Endometrial microvascular endothelial cells (primary cell): Measurements from ENCODE around the gene NBAS. TPM values are rescaled to one million over a fixed set of nuclear protein-coding genes. Genes with fewer than 3 reads are reported as not detected.
"Not testable (repeated sequence)": the region's sequence is repeated elsewhere in the genome, so short reads cannot be mapped to it uniquely, and the experiment has no call there.

Source experiments
- in situ Hi-C: cut with HindIII; loops from 2 replicates; pipeline ENCODE4 v1.10.0; 2017; ENCODE audit warnings: low sequenced_read_pairs, low pct_unique_long_range_greater_than_20kb; ENCODE audit errors: inconsistent ontology term
- total RNA-seq: library from RNA; depleted of rRNA; stranded (reverse); fragments of >200 nt; gene quantifications from one replicate; pipeline ENCODE4 v1.2.3, GENCODE V29; 2015; ENCODE audit errors: inconsistent ontology term

The NBAS gene
- total RNA-seq, 1 donor from 2014 or later: 40.5 TPM

GRCh38 chr2:15263976-15264685 is 297.0 kb downstream of the NBAS start:
- in situ Hi-C loops: no loop called here

GRCh38 chr2:15262792-15263191 is 298.3 kb downstream of the NBAS start:
- in situ Hi-C loops: no loop called here

- in situ Hi-C loops: no loop called here
Measured at GRCh38 chr2:15260835-15261234, 300.3 kb downstream of the NBAS start.

DNA sequence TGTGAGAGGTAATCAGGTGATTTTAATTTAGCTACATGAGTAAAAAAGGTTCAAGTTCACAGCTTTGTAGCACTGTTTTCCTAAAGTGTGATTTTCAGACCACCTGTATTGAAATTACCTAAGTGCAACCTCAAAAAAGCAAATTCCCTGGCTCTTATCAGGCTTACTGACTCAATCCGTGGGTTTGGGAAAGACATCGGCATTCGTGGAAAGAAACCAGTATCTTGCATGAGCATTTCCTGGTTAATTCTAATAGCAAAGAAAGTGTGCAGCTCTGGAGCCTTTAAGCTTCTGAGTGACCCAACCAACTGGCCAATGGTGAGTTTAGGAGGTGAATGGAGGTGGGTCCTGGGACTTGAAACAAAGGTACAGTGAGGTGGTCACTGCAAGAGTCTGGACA is 300.9 kb downstream of the NBAS start:
- in situ Hi-C loops: no loop called here

GRCh38 chr2:15259356-15259756 is 301.8 kb downstream of the NBAS start:
- in situ Hi-C loops: no loop called here

- in situ Hi-C loops: not testable (repeated sequence)
Measured at GRCh38 chr2:15258385-15258784, 302.7 kb downstream of the NBAS start.

GRCh38 chr2:15253835-15254286 is 307.3 kb downstream of the NBAS start:
- in situ Hi-C loops: no loop called here

- in situ Hi-C loops: no loop called here
Measured at GRCh38 chr2:15253247-15253646, 307.9 kb downstream of the NBAS start.

DNA sequence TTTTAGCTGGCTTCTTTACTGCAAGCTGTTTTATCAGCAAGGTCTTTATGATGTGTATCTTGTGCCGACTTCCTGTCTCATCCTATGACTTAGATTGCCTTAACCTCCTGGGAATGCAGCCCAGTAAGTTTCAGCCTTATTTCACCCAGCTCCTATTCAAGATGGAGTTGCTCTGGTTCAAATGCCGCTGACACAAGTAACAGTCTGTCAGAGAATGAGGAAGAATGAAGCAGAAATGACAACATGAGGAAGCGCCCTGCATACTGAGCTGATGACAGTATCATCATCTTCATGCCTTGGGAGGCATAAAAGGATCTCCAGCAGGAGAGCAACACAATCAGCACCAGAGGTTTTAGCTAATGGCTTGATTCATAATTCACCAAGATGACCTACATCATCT is 309.4 kb downstream of the NBAS start:
- in situ Hi-C loops: no loop called here

- in situ Hi-C loops: not testable (repeated sequence)
Measured at GRCh38 chr2:15250946-15251345, 310.2 kb downstream of the NBAS start.

- in situ Hi-C loops: no loop called here
Measured at GRCh38 chr2:15246870-15247269, 314.3 kb downstream of the NBAS start.

DNA sequence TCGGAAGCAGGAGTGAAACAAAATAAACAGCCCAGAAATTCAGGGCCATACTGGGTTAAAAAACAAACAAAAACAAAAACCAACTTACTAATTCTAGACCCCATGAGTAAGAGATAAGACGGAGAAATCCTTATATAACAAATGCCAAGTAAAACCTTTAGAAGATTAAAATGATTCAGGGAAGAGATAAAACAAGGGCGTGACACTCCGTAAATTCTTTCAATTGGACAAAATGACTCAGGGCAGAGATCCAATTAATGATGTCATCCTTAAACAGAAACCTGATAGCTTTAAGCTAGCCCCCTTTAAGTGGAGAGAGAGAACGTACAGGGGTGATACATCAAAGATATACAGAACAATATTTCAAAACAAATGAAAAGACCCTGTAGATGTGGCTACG is 317.4 kb downstream of the NBAS start:
- in situ Hi-C loops: no loop called here

DNA sequence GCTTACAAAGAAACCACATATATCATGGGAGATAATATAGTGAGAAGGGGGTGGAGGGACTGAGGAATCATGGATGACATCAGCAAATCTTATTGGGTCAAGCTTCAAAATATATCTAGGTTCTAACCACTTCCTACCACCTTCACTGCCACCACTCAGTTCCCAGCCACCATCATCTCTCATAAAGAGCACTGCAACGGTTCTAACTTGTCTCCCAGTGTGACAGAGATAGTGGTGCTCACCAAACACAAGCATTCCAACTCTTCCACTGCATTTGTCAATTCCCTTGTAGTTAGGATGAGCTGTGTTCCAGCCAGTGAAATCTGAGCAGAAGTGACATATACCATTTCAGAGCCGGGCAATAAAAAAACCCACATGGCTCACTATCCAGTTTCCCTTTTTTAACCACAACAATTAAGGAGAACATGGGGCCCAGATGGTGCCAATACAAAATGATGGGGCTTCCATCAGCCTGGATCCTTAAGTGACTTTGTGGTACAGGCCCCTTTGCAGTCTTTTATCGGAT is 318.1 kb downstream of the NBAS start:
- in situ Hi-C loops: no loop called here

DNA sequence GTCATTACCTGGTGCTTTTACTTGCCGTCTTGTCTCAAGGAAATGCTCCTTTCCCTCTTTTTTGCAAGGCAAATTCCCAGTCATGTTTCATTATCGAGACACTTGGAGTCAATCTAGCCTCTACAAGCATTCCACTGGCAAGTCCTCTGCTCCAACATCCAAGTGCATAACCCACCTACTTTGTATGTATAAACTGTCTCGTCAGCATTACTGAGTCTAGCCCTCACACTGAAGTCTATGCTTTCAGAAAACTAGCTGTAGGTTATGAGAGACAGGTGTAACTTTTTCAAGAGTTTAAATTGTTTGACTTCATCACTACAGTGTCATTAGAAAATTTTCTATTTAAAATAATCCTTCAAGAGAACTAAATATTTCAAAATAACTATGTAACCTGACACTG is 319.2 kb downstream of the NBAS start:
- in situ Hi-C loops: no loop called here

DNA sequence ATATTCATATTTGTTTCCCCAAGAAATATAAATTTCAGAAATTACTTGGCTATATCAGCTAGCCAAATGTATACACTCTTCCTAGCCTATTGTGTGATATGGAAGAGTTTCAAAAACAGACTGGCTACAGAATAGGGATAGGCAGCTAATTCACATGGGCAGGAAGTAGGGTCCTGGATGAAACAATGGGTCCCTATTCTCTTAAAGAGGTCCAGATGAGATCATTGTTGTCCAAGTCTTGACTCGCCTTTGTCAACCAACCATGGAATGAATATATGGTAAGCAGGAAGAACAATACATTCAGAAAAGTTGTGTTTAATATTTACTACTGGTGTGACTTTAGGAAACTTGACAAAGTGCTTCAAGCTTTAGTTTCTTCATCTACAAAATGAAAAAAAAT is 319.9 kb downstream of the NBAS start:
- in situ Hi-C loops: no loop called here

GRCh38 chr2:15238028-15238427 is 323.1 kb downstream of the NBAS start:
- in situ Hi-C loops: no loop called here

DNA sequence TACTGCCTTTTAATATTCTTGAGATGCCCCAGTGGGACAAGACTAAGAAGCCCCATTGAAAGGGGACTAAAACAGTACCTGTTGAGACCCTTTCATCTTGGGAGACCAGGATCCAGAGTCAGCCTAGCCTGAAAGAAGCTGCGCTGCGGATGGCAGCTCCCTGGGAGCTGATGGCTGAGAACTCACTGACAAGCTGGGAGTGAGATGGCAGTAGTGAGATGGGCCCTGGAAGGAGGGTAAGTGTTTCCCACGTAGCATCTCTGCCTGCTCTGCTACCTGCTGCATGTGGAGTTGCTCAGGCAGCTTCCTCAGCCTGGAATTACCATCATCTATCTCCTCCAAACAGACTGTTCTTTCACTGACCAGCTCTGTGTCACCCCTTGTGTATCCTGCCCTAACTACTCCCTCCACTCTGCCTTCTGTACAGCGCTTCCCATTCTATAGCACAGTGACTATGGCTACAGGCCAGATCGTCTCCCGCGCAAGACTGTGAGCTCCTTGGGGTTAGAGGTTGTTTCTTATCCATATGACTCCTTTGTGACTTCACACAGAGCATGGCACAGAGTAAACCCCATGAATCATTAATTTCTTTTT is 330.4 kb downstream of the NBAS start:
- in situ Hi-C loops: no loop called here

- in situ Hi-C loops: no loop called here
Measured at GRCh38 chr2:15226661-15227060, 334.5 kb downstream of the NBAS start.

DNA sequence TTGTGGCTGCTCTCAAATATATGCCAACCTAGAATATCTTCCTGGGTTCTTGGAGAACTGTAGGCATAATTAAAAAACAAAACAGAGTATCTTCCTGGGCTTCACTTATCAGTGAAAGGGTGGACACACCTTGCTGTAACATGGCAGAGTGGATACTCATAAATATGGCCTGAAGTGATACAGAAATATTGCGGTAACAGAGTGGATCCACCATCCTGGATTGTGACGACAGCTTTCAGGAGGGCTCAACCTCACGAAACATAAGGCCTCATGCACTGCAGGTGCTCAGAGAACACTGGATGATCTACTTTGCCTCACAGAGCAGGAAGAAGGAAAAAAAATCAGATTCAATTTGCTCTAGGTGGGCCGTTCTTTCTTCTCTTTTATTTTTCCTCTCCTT is 336.0 kb downstream of the NBAS start:
- in situ Hi-C loops: no loop called here

DNA sequence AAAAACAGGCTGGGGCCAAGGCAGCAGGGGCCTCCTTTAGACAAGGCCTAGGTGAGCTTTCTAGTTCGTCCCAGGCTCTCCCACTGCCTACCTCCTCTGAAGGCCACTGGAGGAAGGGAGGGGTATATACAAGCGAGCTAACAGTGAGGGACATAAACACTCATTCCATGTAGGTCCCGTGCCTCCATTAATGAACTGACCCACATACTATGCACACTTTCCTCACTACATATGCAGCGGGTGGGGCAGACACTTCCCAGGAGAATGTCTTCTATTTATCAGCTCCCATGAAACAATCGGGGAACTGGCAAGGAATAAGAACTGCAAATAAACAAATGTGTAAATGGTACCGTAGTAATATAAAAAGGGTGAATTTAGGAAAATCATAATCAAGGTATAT is 336.5 kb downstream of the NBAS start:
- in situ Hi-C loops: no loop called here
